Body of pancreas (tissue), 4 donors: ENCODE data around the gene BMAL1.

ENCODE experiments used
- CTCF ChIP-seq, 7 experiments: fragments of 450-650 bp in 4 of 7; fragments of 200-600 bp in 3 of 7; sonication (generic) in 3 of 7; IDR thresholded peaks; one replicate each; pipeline ENCODE4 v1.5.1; 2016 to 2019; ENCODE audit warnings: antibody characterized with exemption in 7 of 7
- POLR2A ChIP-seq, 3 donors: fragments of 450-650 bp; IDR thresholded peaks; one replicate each; pipeline ENCODE4 v1.6.1; 2016; ENCODE audit warnings: antibody characterized with exemption in 3 of 3, mild to moderate bottlenecking in 2 of 3

GRCh38 chr11:13405220-13405619 is 127.6 kb downstream of the BMAL1 start:
- TF ChIP-seq CTCF (IDR thresholded peaks at IDR 0.05), result no peak
- TF ChIP-seq POLR2A (IDR thresholded peaks at IDR 0.05), result no peak
